ENCODE data around the gene PTPN9. TPM values are rescaled to one million over a fixed set of nuclear protein-coding genes. Genes with fewer than 3 reads are reported as not detected.

Gene PTPN9
- total RNA-seq, result 10 to 100 TPM in 2 of 6 donors, 1 to 10 TPM in 4; 5.8 to 16.8 (median 8.9) TPM
- polyA plus RNA-seq, result 1 to 10 TPM; 3.3 to 5.7 TPM

- FAIRE-seq, result no peak
- peak within 1 kb of the TSS; percentile 61 to 83 (median 78) for H3K27ac ChIP-seq
- WGBS, 2 donors, result 1% methylated on average over 62 to 78 of the region's 78 CpGs
These were observed at the start of gene PTPN9 for GRCh38 chr15:75578948-75579920. PTPN9 (minus strand) TSS chr15:75579315; CDS start chr15:75578776, 539 bp downstream.

GRCh38 chr15:75625542-75626347, 46.6 kb upstream of the PTPN9 start, which contains the start of gene SNUPN:
SNUPN (minus strand) TSS chr15:75625725; CDS start chr15:75621051, 4,674 bp downstream.
- intact Hi-C loops (cut with DNase I), result loop anchor here in 1 of 3 donors (10.0 kb wide), 1 partner anchor 59 kb away; no protein-coding TSS in a partner anchor
- Histone ChIP-seq H3K4me3 (peak within 1 kb of the TSS; percentile 67 to 93 (median 89)), H3K27ac (peak within 1 kb of the TSS; percentile 78 to 96 (median 92)), H3K36me3 (no peaks in the 10 kb centered on the region), H3K4me1 (peaks cover 0 to 9% (median 3%) of the 10 kb centered on the region in 3 donors), H3K9me3 (no peaks in the 10 kb centered on the region), H3K27me3 (no peaks in the 10 kb centered on the region)
- FAIRE-seq (no peak), ATAC-seq (peak; percentile 92 to 97 (median 96)), DNase-seq (peak; percentile 93 to 98 (median 95))
- 1 to 3% methylated on average over 33 to 47 of the region's 47 CpGs for WGBS, 2 donors
- no peak for TF ChIP-seq CTCF (IDR thresholded peaks at IDR 0.05)

More at GRCh38 chr15:75578948-75579920, at the start of gene PTPN9:
- intact Hi-C loops (cut with DNase I), result no loop called here
- Histone ChIP-seq H3K9me3 (no peaks in the 10 kb centered on the region), H3K36me3 (no peaks in the 10 kb centered on the region), H3K27me3 (no peaks in the 10 kb centered on the region), H3K4me3 (peak within 1 kb of the TSS; percentile 75 to 96 (median 94)), H3K4me1 (peaks cover 5 to 11% (median 9%) of the 10 kb centered on the region in 3 donors)
- peak in 3 of 4 donors; percentile 5 to 14 (median 10) for TF ChIP-seq CTCF (IDR thresholded peaks at IDR 0.05)
- DNase-seq, result peak; percentile 65 to 89 (median 74)
- peak; percentile 86 to 90 (median 88) for ATAC-seq

GRCh38 chr15:75622505-75622904, 43.4 kb upstream of the PTPN9 start:
- Histone ChIP-seq H3K9me3 (no peaks in the 10 kb centered on the region), H3K27ac (no peak overlapping the region), H3K4me1 (peaks cover 0 to 9% (median 3%) of the 10 kb centered on the region in 3 donors), H3K27me3 (no peaks in the 10 kb centered on the region), H3K4me3 (no peak overlapping the region), H3K36me3 (peaks cover 0 to 3% (median 0%) of the 10 kb centered on the region in 3 donors)
- no peak for TF ChIP-seq CTCF (IDR thresholded peaks at IDR 0.05)
- intact Hi-C loops (cut with DNase I), result loop anchor here in 1 of 3 donors (10.0 kb wide), 1 partner anchor 62 kb away; no protein-coding TSS in a partner anchor
- WGBS, 2 donors, result 61 to 71% methylated on average over 2 of the region's 2 CpGs
- DNase-seq (no peak), ATAC-seq (no peak), FAIRE-seq (no peak)

GRCh38 chr15:75620841-75621391, 41.8 kb upstream of the PTPN9 start:
- Histone ChIP-seq H3K9me3 (no peaks in the 10 kb centered on the region), H3K4me1 (peaks cover 0 to under 1% (median 0%) of the 10 kb centered on the region in 3 donors), H3K36me3 (peaks cover 0 to 17% (median 4%) of the 10 kb centered on the region in 3 donors), H3K4me3 (no peak overlapping the region), H3K27ac (peak overlapping the region in 2 of 4 donors; percentile 9 to 44), H3K27me3 (no peaks in the 10 kb centered on the region)
- intact Hi-C loops (cut with DNase I), result loop anchor here in 1 of 3 donors (10.0 kb wide), 1 partner anchor 64 kb away; no protein-coding TSS in a partner anchor
- no peak for TF ChIP-seq CTCF (IDR thresholded peaks at IDR 0.05)
- peak in 2 of 6 donors; percentile 28 to 34 for DNase-seq
- FAIRE-seq, result no peak
- peak in 1 of 4 donors; percentile 25 for ATAC-seq
- WGBS, 2 donors, result 69 to 72% methylated on average over 7 of the region's 7 CpGs

Data from pancreas (tissue), 10 donors.